T1000 (cell line): ENCODE data around the gene PTPRN2.
"Not testable (repeated sequence)": the region's sequence is repeated elsewhere in the genome, so short reads cannot be mapped to it uniquely, and the experiment has no call there.

ENCODE experiments used
- DNase-seq: peaks from one replicate; lab custom pipeline; 2025; ENCODE audit warnings: mixed read lengths; lab: John Stamatoyannopoulos, UW

Gene PTPRN2

DNA sequence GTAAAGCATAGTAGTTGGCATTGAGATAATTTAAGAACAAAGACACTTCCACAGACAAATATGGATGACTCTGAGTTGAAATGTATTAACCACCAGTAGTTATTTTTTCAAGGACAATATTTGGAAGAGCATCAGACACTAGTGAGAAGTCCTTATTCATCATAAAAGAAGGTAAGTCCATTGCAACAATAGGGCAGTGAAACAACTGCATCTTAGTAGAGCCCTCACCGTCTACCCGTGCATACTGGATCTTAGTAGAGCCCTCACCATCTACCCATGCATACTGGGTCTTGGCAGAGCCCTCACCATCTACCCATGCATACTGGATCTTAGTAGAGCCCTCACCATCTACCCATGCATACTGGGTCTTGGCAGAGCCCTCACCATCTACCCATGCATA lies 892.0 kb downstream of the PTPRN2 start:
- not testable (repeated sequence) for DNase-seq

DNA sequence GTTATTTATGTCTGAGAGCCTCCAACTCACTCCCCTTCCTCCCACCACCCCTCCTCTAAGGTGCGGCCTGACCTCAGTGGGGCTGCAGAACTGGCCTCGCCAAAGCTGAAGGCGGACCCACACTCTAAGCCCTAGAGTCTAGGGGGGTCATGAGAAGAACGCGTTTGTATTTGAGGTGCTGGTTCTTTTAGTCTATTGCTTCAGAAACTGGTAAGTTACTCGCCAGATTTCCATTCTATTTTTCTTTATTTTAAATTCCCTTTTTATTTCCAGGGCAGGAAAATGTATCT lies 893.3 kb downstream of the PTPRN2 start:
- DNase-seq, result no peak

DNA sequence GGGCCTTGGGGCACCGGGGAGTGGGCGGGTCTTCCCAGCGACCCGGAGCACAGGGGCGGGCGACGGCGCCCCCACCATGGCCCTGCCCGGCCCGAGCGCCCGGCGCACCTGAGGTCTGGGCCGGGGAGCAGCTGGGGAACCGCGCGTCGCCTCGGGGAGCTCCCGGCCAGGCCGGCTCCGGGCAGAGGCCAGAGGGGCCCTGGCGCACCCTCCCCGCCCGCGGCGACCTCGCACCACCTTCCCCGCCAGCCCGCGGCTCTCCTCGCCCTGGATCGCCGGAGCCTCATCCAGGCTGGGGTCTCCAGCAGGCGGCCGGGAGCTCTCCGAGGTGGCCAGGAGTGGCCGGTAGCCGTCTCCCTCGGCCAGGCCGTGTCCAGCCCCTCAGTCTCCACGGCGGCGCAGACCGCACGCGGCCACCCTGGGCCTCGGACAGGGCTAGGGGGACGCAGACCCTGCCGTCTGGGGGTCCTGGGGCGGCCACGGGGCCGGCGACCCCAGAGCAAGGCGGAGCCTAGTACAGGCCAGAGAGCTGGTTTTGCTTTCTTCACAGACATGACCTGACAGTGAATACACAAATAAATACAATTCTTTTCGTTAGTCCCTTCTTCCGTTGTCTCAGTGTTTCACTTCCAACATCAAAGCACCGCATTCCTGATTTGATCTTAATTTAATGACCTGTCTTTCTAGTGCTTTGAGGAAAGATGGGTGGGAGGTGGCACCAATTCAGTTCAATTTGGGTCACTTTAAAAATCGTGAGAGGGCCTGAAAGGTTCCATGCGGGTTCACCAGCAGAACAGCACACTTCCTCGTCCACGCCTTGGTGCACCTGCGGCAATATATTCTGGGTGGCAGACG lies 893.9 kb downstream of the PTPRN2 start:
- no peak for DNase-seq

DNA sequence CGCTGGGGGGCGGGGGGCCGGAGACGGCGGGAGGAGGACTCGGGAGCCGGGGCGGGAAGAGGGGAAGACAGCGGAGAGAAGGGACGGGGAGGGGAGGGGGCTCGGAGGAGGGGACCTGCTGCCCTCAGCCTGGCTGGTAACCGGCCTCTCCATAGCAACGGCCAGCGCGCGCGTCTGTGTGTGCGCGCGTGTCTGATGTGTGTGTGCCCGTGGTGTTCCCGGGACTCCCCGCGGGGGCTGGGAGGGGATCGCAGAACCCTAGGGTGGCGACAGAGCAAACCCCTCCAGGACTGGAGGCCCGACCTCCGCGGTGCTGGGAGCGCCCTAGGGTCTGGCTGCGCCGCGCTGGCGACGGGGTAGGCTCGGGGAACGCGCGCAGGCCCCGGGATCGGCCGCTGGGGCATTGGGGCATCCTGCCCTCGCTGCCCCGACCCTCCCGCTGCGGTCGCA lies 894.5 kb downstream of the PTPRN2 start:
- no peak for DNase-seq

DNA sequence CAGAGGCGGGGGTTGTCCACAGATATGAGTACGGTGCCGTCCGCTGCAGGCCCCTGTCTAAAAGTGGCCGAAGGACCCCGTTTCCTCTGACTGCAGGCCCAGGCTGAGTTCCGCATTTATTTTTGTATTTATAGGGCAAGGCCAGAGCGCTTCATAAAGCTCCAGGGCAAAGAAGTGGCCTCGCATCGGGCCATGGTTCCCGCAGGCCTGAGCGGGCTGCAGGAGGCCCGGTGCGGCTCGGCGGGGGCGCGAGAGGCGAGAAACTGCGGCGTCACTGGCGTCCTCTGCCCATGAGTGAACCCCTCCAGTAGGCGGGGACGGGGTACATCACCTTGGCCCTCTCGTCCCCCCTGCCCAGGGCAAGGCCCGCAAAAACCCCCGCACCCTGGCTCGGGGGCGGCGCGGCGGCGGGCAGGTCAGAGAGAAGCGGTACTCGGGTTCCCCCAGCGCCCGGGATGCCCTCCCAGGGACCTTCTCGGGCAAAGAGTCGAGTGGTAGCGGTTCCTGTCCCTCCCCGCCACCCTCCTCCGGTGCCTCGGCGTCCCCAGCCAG lies 895.1 kb downstream of the PTPRN2 start:
- DNase-seq, result no peak

DNA sequence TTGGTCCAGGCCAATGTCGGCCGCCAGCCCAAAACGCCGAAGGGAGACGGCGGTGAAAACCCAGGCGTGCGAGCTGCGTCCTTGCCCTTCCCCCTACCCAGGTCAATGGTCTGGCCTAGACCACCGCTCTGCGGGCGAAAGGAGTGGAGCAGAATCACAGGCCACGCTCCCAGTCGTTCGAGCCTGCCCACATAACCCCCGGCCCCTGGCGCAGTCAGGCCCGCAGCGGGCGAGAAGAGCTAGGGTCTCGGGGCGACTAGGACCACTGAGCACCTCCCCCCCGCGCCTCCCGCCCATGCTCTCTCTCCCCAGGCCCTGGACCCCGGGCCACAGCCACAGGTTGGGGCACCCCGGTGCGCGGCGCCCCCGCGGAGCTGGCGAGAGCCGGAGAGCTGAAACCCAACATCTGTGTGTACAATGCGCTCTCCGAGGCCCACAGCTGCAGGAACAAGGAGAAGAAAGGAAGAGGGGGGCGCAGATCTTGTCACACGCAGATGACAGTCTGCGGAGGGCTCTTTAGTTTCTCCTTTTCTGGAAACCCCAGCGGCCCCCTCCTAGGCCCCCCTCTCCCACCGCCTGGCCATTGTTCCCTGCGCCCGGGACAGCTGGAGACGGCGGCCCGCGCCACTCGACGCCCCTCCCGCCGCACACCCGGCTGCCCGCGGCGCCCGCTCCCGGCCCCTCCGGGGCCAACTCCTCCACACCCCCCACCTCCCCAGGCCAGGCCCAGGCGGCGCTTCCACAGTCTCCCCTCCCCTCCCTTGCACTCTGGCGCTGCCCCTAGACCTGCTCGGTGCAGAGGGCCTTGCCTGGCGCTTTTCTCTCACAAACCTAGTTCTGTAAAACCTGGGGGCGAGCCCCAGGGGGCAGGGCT lies 895.8 kb downstream of the PTPRN2 start:
- DNase-seq, result no peak

DNA sequence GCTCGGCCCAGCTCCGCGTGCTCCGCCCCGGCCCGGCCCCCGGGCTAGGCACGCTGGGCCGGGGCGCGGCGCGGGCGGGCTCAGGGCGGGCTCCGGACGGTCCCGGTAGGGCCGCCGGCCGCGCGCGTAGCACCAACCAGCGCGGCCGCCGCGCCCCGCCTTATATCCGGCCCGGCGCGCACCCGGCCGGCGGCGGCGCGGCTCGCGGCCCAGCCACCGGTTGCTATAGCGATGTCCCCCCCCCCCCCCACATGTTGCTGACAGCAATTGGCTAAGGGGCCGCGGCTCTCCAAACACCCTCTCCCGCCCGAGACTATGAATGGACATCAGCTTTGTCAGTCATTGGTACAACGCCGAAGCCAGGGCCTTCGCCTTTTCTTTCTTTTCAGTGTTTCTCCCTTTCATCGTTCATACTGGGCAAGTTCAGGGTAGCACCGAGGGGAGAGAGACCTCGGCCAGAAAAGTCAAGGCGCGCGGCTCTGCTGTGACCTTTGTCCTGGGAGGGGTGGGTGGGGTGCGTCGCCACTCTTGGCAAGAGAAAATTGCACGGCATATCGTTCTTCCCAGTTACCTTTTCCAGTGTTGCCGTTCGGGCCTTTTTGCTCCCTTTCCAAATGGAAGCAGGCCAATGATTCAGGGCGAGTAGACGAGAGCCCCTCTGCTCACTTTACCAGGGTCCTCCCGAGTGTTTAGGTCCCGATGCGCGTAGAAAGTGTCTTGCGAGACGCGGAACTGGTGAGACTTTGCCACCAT lies 896.6 kb downstream of the PTPRN2 start:
- no peak for DNase-seq

DNA sequence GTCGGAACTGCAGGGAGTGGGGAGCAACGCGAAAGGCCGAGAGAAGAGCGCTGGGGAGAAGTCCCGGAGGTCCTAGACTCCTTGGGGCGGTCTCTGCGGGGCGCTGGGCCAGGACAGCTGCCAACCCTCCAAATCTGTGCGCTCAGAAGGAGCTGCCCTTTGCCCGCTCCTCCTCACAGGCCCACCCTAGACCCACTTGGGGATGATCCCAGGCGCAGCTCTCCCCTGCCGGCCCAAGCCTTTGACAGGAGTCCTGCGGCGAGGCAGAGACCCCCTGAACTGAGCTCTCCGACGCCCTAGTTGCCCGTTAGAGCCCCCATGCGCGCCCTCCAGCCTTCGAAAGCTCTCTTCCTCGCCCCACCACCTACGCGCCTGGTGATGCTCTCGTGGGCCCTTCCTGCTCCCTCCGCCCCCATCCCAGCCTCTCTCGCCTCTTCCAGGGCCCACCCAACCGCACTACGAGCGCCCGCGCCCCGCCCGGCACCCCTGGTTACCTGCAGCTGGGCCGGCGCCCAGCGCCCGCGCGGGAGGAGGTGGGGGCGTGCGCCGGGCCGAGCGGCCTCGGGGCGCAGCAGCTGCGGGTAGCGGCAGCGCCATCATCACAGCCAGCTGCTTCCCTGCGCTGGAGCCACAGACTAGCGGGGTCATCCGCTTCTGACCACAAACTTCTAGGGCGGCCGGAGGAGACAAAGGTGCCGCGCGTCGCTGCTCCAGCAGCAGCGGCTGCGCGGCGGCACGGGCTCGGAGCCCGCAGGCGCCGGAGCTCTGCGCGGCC lies 897.4 kb downstream of the PTPRN2 start:
- DNase-seq, result no peak

DNA sequence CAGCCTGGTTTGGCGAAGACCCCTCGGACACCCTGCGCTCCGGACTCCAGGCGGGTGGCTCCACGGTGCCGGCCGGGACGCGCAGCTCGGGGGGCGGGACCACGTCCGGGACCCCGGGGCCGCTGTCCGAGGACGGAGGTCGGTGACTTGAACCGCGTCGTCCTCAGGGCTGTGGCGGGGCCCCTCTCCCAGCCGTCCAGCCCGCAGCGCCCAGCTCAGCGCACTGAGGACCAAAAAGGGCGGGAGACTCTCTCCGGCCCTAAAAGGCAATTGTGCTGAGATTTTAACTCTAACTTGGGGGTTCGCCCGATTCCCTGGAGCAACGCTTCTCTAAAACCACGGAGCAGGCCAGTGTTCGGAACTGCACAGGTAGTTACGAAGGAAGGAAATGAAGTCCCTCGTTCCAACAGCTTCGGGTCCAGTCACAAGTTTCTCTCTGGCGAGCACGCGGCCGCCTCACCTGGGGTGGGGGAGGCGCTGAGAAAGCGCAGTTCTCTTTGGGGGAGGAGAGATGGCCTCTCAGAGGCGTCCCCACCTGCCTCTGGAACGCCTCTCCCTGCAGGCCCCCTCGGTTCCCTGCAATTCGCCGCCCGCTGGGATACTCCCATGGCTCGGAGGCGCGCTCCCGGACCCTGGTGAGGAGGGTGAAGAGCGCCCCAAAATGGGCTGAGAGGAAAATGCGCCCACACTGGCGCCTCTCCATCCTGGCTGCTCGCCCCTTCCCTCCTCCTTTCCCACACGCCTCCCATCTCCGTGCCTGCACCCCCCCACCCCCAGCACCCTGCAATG lies 898.2 kb downstream of the PTPRN2 start:
- DNase-seq, result no peak

DNA sequence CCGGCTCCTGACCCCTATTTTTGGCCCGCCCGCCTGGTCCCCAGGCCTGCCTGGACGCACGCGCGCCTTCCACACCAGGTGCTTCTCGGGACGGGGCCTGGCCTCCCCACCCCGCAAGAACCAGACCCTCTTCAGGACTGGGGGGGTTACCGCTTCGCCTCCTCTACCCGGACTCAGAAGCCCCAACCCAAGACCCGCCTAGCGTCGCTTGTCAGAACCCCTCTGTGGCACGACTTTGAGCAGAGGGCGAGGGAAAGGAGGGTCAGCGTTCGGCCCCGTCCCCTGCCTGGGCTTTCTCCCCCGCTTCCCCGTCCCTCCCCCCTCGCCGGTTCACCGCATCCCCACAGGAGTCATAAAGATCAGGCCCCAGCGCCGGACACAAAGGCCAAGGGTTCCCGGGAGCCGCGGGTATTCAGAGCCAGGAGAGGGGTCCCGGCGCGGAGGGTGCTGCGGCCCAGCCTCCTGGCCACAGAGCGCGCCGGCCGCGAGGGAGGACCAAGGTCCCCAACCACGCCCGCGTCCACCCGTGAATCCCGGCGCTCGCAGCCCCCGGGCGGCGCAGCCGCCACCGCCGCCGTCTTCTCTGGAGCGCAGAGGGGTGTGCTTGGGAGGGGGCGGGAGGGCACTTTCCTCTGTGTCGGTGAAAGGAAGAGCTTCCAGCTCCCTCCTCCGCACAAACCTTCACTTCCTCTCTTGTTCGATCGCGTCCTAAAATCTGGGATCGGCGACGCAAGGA lies 898.9 kb downstream of the PTPRN2 start:
- no peak for DNase-seq

DNA sequence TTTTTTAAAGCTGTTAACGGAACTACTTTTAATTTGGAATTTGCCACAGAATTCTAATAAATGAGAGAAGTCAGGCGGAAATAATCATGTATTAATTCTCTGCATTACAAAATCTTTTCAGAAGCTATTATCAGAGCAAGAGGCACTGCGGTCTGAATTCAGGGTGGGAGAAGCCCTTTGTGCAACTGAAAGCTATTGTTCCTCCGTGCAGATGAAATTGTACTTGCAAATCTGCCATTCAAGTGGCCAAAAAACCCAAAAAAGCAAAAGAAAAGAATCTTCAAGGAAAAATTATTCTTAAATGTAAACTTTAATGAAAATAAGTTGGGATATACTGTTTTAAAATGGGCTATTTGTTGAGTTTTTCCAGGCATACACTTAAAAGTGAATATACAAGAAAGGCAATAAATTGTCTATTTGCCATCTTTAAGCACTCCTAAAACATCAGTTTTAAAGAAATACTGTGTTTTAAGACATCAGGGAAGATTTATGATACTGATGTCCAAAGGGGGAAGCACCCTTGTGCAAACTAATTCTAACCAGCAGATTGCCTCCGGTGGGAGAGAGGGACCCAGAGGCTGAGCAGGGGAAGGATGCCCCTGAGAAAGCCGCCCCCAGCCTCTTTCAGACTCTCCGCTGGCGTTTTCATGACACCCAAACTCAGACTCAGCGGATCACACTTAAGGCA lies 899.6 kb downstream of the PTPRN2 start:
- no peak for DNase-seq

DNA sequence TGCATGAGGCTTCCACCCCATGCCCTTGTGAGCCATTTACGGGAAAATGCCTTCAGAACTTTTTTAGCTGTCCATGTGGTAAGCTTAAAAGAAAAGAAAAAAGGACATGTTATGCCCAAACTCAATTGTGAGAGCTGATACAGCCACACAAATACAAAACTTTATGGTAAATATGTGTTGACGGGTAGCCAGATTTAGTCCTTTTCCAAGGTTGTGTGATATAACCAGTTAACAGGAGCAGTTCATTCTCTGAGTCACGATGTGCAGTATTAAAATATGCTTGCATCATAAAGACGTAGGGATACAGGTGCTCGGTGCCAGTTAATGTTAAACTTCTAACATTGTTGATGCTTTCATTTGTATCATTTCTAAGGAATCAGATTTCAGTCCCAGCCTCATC lies 900.5 kb downstream of the PTPRN2 start:
- no peak for DNase-seq

DNA sequence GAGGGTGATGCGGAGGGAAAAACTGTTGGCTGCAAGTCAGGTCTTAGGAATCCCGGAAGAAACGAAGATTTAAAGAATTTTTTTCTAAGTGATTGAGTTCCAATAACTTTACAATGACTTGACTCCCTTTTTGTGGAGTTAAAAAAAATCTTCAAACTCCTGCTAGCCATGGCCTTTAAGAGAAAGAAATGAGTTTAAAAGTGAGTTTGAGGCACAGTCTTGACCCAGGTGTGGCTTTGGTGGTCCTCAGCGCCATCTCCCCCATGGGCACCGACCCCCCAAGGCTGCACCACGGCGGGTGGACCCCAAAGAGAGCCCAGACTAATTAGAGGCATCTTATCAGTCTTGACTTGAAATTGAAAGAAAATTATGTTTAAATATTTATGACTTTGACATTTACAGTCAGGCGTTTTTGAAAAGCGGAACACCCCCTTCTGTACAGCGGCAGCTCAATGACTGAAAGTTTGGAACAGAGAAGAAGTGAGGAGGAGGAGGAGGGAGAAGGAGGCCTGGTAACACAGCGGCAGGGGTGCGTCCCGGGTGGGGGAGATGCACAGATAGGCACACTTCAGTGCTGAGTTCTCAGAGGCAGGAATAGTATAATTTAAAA lies 901.2 kb downstream of the PTPRN2 start:
- DNase-seq, result no peak

DNA sequence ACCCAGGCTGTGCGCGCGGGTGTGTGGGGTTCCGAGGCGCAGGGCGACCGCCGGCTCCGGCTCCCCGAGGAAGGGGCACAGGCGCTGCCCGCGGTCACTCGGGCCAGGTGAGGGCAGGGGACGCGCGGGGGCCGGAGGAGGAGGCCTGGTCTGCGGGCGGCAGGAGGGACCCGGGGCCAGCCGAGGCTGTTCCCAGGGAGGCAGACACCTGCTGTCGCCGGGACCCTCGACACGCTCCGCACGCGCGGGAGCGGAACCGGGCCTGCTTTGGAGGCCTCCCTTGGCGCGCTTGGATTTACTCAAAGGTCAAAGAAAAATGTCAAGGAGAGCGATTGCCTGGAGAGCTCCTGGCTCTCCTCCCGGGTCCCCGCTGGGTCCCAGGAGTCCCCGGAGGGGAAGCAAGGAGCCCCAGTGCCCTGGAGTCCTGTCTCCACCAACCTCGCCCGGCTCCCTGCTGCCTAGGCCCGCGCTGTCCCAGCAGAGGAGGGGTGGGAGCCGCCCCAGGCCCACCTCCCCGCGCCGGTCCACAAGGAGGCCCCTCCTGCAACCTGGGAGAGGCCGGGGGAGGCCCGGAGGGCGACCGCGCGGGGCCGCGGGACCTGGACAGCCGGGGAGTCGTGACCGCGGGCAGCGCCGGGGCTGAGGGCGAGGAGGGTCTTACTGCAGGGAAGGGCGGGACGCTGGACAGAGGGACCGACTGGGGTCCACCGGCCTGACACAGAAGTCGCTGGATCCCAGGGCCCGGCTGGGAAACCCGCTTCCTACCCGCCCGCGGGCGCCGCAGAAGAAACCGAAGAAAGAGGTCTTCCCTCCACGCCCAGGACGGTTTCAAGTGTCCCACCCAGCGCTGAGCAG lies 902.0 kb downstream of the PTPRN2 start:
- DNase-seq, result no peak

DNA sequence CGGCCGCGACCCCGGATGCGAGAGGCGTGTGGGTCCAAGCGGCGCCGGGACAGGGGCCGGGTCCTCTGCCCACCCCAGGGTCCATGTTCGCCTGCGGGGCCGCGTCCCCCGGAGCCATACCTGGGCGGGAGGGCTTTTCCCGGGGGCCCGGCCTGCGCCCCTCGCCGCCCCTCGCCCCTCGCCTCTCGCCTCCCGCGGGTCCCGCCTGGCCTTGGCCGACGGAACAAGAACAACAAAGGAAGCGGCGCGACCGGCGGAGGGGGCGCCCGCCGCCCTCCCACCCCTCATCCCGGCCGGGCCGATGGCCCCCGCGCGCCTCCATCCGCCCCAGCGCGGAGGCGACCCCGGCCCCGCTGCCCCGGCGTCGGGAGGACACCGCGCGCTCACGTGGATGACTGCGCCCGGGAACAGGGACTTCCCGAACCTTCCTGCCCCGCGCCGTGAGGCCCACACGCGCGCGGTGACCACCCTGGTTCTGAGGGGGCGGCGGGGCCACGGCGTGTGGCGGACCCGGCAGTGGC lies 902.7 kb downstream of the PTPRN2 start:
- no peak for DNase-seq

DNA sequence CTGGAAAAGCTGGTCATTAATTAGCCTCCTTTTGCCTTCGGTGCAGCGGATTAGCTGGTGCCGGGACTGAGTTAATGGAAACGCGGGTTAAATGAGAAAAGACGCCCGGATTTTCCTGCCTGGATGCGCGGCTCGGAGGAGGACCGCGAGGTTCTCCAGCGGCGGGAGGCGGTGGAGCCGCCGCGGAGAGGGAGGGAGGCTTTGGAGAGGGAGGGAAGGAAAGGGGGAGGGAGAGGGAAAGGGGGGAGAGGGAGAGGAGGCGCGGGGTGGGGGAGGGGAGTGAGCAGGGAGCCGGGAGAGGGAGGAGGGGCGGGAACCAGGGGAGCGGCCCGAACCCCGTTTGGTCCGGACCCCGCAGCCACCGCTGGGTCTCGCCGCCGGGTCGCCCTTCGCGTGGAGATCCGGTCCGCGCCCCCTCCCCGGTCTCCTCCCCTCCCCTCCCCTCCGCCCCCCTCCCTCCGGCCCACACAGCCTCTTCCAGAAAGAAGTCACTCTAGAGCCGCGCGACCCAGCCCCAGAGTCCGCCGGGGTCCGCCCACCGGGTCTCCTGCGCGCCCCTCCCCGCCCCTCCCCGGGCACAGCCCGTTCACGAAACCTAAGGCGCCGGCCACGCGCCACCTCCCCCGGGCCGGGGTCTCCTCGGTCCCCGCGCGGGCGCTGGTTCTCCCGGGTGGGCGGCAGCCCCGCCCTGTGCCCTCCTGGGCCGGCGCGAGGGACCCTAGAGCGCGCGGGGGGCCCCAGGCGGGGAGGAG lies 903.3 kb downstream of the PTPRN2 start:
- no peak for DNase-seq

DNA sequence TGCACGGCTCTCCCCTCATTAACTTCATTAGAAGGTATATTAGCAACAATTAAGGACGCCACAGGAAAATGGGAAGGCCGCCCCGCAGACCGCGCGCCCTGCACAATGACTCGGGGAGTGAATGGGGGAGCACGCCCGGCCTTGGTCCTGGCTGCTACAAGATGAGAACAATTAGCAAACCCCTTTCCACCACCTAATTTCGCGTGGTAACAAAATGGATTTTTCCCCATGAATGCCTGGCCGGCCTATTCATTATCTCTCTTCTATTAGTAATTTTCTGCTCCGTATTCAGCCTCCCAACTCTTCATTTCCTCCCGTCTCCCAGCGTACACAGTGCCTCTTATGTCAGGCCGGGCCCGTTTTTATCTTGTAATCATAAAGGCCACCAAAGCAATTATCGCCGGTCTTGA lies 903.9 kb downstream of the PTPRN2 start:
- DNase-seq, result no peak
